Kidney (tissue), 14 donors: ENCODE results near the gene MYOG. TPM values are rescaled to one million over a fixed set of nuclear protein-coding genes. Genes with fewer than 3 reads are reported as not detected.

Experiments used
- DNase-seq, 5 donors: peaks; one replicate each; pipeline ENCODE4 v3.0.0-alpha.2; 2013 to 2020
- FAIRE-seq: peaks from 2 replicates; lab custom pipeline; 2012; peaks lifted over from hg19 to GRCh38; lab: Jason Lieb, UNC
- H3K27ac ChIP-seq, 2 donors: one replicate each; pipeline ENCODE4 v1.7.0; 2013; ENCODE audit warnings: low read depth in 2 of 2, low read length in 2 of 2, inconsistent platforms in 1 of 2
- H3K27me3 ChIP-seq: one replicate; pipeline ENCODE4 v1.7.1; 2013; ENCODE audit warnings: low read length, inconsistent platforms; ENCODE audit not compliant: control insufficient read depth, insufficient read depth
- H3K36me3 ChIP-seq, 3 donors: one replicate each; pipeline versions ENCODE4 v1.7.0 to v1.7.1; 2013; ENCODE audit warnings: low read length in 3 of 3, control low read depth in 1 of 3, inconsistent platforms in 1 of 3; ENCODE audit not compliant: insufficient read depth in 3 of 3, control insufficient read depth in 2 of 3
- H3K4me1 ChIP-seq, 3 donors: one replicate each; pipeline versions ENCODE4 v1.7.0 to v1.7.1; 2013; ENCODE audit warnings: low read length in 3 of 3, inconsistent platforms in 1 of 3, low read depth in 1 of 3; ENCODE audit not compliant: control insufficient read depth in 2 of 3, insufficient read depth in 2 of 3
- H3K4me3 ChIP-seq, 3 donors: one replicate each; pipeline versions ENCODE4 v1.7.0 to v1.8.1; 2013; ENCODE audit warnings: low read length in 3 of 3, control low read depth in 1 of 3, inconsistent platforms in 1 of 3
- H3K9ac ChIP-seq, 3 donors: one replicate each; pipeline versions ENCODE4 v1.7.0 to v1.7.1; 2013; ENCODE audit warnings: low read length in 3 of 3, control low read depth in 1 of 3, inconsistent platforms in 1 of 3
- H3K9me3 ChIP-seq, 3 donors: one replicate each; pipeline versions ENCODE4 v1.7.0 to v1.7.1; 2013; ENCODE audit warnings: low read length in 3 of 3, control low read depth in 1 of 3, inconsistent platforms in 1 of 3; ENCODE audit not compliant: control insufficient read depth in 2 of 3, insufficient read depth in 1 of 3
- CTCF ChIP-seq: IDR thresholded peaks from 3 replicates; pipeline ENCODE4 v1.5.1; 2012; ENCODE audit warnings: mild to moderate bottlenecking, moderate library complexity, borderline replicate concordance; ENCODE audit not compliant: insufficient read depth; ENCODE audit errors: extremely low read depth
- intact Hi-C: fragments of 100-400 bp; cut with DNase I; formaldehyde crosslinking; loops from one replicate; pipeline ENCODE4 v1.11.1; 2022
- polyA plus RNA-seq: library from polyadenylated mRNA; stranded (reverse); fragments of 350-450 nt; fragmentation: Illumina TruSeq; extraction: RNeasy Lipid Tissue Mini Kit (QIAGEN cat#74804); gene quantifications from one replicate; pipeline ENCODE4 v1.2.3, GENCODE V29; 2014; ENCODE audit warnings: low read depth, low replicate concordance; ENCODE audit not compliant: insufficient read depth
- total RNA-seq: library from RNA; stranded (reverse); fragmentation: NEBNext Ultra II Directional; extraction: Animal tissue kit (Norgen Biotek cat#: 25700); gene quantifications from one replicate; pipeline ENCODE4 v1.2.1, GENCODE V29; 2021
- donor health status: control.
- donor health status: control.
- donor health status: control.
- donor health status: control.
- donor health status: control.
- donor health status: DM: yes; HTN: yes; CAD: no.
- donor health status: Normal renal cell carcinoma (clear cell type).

The MYOG gene
- total and polyA plus RNA-seq, 2 donors from 2014 or later: not detected

GRCh38 chr1:203082231-203082505 lies 3.6 kb downstream of the MYOG start:
- no peaks in the 10 kb centered on the region for H3K36me3 ChIP-seq
- DNase-seq: no peak
- no peak for TF ChIP-seq CTCF
- no peak for FAIRE-seq
- H3K4me3 ChIP-seq: no peak overlapping the region
- no peak overlapping the region for H3K27ac ChIP-seq
- no peaks in the 10 kb centered on the region for H3K9me3 ChIP-seq
- no peaks in the 10 kb centered on the region for H3K27me3 ChIP-seq
- no peak overlapping the region for H3K9ac ChIP-seq
- intact Hi-C loops: no loop called here
- peaks cover 0 to 9% (median 4%) of the 10 kb centered on the region in 3 donors for H3K4me1 ChIP-seq

GRCh38 chr1:203081465-203082230 lies 4.2 kb downstream of the MYOG start:
- H3K36me3 ChIP-seq: no peaks in the 10 kb centered on the region
- H3K9me3 ChIP-seq: no peaks in the 10 kb centered on the region
- peak in 1 of 5 donors; percentile 30 for DNase-seq
- no peak overlapping the region for H3K9ac ChIP-seq
- H3K4me3 ChIP-seq: no peak overlapping the region
- FAIRE-seq: no peak
- TF ChIP-seq CTCF: no peak
- H3K27me3 ChIP-seq: no peaks in the 10 kb centered on the region
- intact Hi-C loops: no loop called here
- H3K27ac ChIP-seq: no peak overlapping the region
- H3K4me1 ChIP-seq: peaks cover 0 to 9% (median 4%) of the 10 kb centered on the region in 3 donors

- TF ChIP-seq CTCF: no peak
- DNase-seq (peak in 1 of 5 donors; percentile 16), FAIRE-seq (no peak)
- peaks cover 0 to 11% (median 9%) of the 10 kb centered on the region in 3 donors for H3K4me1 ChIP-seq
- H3K4me3 ChIP-seq: no peak overlapping the region
- H3K27ac ChIP-seq: no peak overlapping the region
- intact Hi-C loops: no loop called here
- H3K9ac ChIP-seq: no peak overlapping the region
- no peaks in the 10 kb centered on the region for H3K27me3 ChIP-seq
- H3K9me3 ChIP-seq: no peaks in the 10 kb centered on the region
- no peaks in the 10 kb centered on the region for H3K36me3 ChIP-seq
These were observed 5.4 kb downstream of the MYOG start for GRCh38 chr1:203080456-203080855.

GRCh38 chr1:203078478-203078877 lies 7.3 kb downstream of the MYOG start:
- Histone ChIP-seq H3K36me3 (no peaks in the 10 kb centered on the region), H3K4me3 (no peak overlapping the region), H3K4me1 (peaks cover 0 to 7% (median 4%) of the 10 kb centered on the region in 3 donors), H3K27me3 (no peaks in the 10 kb centered on the region), H3K9ac (no peak overlapping the region), H3K27ac (no peak overlapping the region), H3K9me3 (no peaks in the 10 kb centered on the region)
- FAIRE-seq (no peak), DNase-seq (no peak)
- intact Hi-C loops: no loop called here
- no peak for TF ChIP-seq CTCF
